T-helper 1 cell treated with Interleukin-12 subunit alpha and Interleukin-12 subunit beta and Interleukin-4 antibody, amounts not matched to agents 30 ng/mL and 1 ng/mL, for 36 hours (primary cell): Measurements from ENCODE around the gene MGLL. TPM values are rescaled to one million over a fixed set of nuclear protein-coding genes. Genes with fewer than 3 reads are reported as not detected.
"Not testable (repeated sequence)": the region's sequence is repeated elsewhere in the genome, so short reads cannot be mapped to it uniquely, and the experiment has no call there.

ENCODE experiments used
- intact Hi-C: fragments of 100-400 bp; cut with micrococcal nuclease; formaldehyde crosslinking; loops from one replicate; pipeline ENCODE4 v1.15.1; 2024
- total RNA-seq: library from RNA; stranded (reverse); gene quantifications from 2 replicates; pipeline ENCODE4 v1.2.3, GENCODE V29; 2022

MGLL gene
- total RNA-seq, 1 donor from 2014 or later, result 1.9 TPM

DNA sequence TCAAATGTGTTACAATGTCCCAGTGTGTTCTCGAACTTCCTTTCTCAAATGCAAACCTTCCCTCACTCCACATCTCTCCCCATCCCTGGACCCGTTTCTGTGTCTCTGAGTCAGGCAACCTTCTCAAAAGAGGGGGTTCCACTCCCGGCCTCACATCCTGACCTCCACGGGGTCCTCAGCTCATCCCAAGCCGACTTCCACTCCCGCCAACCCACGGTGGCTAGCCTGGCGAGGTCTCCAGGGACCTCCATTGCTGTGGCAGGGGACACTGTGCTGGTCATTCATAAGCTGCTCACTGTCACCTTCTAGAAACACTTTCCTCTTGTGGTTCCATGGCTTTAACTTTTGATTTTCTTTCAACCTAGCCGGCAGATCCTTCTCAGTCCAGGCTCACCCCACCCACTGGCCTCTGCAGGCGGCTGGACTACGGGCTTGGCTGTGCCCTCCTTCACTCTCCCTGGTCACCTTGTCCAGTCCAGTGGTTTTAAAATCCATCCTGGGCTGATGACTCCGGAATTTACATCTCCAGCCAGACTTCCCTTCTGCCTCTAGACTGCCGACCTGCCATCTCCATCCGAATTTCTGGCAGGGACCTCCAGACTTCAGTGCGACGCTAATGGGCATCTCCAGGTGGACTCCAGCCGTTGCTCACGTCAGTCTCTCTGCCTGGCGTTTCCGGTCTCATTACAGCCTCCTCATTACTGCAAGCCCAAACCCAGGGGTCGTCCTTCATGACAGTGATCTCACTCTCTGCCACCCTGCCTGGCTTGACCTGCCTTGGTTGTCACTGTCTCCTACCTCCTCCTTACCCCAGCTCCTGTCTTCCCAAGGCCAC lies 129.6 kb downstream of the MGLL start:
- intact Hi-C loops, result no loop called here

DNA sequence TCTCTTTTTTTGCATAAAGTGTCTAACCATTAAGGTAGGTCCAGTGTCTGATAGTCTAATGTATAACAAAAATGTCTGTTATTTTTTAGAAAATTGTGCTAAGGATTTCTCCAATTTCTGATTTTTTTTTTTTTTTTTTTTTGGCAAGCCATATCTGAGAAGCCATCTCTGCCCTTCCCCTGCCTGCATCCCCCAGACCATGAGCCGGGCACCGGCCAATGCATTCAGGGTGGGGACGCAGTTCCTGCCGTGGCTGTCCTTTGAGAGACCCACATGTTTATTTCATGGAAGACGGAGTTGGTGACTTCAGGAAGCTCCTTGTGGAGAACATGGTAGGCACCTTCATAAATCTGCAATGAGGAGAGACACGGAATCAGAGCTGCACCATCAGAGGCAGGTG lies 130.3 kb downstream of the MGLL start:
- intact Hi-C loops, result no loop called here

DNA sequence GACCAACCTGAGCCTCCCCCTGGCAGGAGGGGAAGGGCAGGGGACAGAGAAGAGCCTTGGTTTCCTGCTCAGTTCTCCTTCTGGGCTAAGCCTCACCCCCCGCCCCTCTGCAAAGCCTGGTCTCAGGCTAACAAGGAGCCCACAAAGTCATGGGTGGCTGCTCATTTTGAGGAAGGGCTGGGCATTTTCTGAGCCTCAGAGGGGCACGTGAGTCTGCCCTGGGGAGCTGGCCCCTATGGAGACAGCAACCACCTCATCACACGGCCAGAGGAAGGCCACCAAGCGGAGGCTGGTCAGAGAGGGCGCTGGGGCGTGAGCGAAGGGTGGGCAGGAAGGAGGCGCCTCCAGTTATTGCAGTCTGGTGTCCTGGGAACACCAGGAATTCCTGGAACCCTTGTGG lies 130.8 kb downstream of the MGLL start:
- intact Hi-C loops, result no loop called here

DNA sequence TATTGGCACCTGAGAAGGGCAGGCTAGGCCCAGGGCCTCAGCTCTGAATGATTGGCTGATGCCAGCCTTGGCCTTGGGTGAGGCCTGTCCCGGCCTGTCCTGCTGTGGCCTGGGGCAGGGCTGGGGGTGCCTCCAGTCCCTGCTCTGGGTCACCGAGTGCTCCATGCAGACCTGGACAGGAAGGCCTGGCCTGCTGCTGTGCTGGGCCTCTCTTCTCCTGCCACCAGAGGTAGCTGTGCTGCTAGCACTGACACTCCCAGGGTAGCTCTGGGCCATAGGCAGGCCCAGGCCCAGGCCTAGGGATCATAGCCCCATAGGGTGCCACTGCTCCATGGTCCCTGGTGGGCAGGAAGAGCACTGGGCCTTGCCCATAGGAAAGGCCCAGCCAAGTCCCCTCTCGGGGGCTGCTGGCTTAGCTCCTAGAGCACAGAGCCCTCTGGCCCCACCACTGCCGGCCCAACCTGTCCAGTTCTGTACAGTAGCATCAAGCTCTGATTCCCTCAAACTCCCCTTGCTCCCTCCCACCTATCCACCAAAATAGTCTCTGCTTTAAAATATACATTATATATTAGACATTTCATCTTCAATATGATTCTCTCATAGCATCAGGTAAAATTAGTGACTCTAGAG lies 131.4 kb downstream of the MGLL start:
- intact Hi-C loops, result no loop called here

DNA sequence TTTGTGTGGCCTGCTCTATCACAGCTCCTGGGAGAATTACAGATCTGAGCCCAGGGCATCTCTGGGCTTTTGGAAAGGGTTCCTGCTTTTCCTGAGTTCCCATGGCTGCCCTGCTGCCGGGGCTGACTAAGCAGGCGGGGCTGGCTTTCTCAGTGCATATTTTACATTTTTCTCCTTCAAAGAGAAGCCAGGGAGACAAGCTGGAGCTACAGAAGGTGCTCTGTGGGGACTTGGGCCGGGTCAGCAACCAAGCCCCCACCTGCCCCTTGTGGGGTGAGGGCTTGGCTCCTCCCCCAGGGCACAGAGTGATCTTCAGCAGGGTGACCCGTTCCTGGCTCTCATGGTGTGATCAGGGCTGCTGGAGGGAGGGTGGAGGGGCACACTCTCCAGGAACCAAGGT lies 132.2 kb downstream of the MGLL start:
- intact Hi-C loops, result no loop called here

DNA sequence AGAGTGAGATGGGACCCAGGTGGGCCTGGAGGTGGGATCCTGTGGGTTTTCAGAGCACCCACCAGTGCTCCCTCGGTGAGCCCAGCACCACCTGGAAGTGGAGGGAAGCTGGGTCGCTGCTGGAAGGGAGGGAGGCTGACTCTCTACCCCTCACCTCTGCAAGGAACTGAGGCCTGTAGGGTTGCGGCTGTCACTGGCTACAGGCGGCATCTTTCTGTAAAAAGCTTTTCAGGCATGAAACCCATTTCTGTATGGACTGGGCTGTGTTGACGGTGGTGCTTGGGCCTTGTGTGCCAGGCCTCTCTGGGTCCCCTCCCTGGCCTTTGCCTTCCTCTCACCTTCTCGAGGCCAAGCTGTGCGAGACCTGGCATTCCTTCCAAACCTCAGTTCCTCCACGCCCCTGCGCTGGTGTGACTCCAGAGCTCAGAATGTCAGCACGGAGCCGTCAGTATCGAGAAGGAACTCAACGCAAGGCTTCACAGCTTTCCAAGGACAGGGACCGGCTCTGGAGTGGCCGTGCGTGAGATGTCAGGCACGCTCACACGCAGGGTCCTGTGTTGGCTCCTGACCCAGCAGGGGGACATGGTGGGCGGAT lies 133.0 kb downstream of the MGLL start:
- intact Hi-C loops, result no loop called here

DNA sequence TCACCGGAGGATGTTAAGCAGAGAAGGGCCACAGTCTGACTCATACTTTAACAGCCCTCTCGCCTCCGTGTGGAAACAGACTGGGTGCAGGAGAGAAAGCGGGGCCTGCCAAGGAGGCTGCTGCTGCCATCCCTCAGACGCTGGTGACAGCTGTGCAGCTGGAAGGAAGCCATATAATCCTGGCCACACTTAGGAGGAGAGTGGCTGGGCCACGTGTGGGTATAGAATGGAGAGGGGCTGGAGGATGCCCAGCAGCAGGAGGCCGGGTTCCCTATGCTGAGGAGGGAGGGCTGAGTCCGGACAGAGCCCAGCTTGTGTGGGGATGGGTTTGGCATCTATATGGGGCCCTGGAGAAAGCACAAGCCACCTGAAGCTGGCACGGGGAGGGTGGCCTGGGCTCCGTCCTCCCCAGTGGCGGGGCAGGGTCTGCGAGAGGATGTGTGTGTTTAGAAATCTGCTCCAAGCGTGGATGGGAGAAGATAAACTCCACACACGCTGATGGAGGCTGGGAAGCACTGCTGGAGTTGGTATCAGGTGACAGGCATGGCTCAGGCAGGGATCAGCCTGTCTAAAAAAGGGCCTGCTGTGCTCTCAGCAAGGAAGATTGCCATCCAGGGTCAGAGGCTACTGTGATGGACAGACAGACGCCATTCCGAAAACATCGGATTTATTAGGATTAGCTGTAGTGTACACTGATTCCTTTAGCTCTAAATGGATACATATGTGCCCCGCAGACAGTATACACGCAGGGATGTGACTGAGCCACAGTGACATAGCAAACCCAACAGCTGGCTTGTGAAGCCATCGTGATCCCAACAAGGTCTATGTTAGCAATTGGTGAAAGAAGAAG lies 133.7 kb downstream of the MGLL start:
- intact Hi-C loops, result no loop called here

DNA sequence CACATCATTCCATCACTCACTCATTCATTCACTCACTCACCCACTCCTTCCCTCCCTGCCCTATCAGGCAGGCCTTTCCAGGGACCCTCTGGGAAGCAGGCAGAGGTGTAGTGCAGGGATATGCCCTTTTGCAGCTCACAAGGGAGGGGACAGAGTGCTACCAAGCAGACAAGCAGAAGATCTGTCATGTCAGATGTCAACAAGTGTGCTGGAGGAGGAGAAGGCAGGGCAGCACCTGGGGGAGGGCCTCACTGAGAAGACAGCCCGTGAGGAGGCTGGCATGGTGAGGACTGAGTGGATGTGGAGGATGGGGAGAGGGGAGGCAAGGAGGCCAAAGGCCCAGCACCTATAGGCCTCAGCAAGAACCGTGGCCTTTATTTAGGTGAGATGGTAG lies 134.3 kb downstream of the MGLL start:
- intact Hi-C loops, result no loop called here

DNA sequence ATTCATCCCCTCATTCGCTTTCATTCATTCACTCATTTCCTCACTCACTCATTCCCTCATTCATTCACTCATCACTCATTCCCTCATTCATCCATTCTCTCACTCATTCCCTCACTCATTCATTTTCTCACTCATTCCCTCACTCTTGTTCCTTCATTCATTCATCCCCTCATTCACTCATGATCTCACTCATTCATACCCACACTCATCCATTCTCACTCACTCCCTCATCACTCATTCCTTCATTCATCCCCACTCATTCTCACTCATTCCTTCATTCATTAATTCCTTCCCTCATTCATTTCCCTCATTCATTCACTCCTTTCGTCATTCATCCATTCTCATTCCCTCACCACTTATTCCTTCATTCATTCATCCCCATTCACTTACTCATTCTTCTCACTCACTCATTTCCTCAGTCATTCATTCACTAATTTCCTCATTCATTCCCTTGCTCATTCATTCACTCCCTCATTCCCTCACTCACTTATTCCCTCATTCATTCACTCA lies 135.0 kb downstream of the MGLL start:
- intact Hi-C loops, result no loop called here

DNA sequence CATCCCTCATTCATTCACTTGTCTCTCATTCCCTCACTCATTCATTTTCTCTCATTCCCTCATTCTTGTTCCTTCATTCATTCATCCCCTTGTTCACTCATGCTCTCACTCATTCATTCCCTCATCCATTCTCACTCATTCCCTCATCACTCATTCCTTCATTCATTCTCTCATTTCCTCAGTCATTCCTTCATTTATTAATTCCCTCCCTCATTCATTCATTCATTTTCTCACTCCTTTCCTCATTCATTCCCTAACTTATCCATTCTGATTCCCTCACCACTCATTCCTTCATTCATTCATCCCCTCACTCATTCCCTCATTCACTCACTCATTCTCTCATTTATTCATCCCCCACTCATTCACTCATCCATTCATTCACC lies 135.8 kb downstream of the MGLL start:
- intact Hi-C loops, result no loop called here

DNA sequence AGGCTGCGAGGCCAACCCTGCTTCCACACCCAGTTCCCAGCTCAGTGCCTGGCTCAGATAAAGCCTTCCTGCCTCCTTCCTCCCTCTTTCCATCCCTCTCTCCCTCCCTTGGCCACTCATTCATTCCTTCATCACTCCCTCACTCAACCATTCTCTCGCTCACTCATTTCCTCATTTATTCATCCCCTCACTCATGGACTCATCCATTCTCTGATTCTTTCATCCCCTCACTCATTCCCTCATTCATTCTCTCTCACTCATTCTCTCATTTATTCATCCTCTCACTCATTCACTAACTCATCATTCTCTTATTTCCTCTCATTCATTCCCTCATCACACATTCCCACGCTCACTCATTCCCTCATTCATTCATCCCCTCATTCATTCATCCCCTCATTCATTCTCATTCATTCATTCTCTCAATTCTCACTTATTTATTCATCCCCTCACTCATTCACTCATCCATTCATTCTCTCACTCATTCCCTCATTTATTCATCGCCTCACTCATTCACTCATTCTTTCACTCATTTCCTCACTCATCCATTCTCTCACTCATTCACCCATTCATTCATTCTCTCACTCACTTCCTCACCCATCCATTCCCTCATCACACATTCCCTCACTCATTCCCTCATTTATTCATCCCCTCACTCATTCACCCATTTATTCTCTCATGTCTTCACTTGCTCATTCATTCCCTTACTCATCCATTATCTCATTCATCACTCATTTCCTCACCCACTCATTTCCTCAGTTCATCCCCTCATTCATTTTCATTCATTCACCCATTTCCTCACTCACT lies 136.4 kb downstream of the MGLL start:
- intact Hi-C loops, result no loop called here

DNA sequence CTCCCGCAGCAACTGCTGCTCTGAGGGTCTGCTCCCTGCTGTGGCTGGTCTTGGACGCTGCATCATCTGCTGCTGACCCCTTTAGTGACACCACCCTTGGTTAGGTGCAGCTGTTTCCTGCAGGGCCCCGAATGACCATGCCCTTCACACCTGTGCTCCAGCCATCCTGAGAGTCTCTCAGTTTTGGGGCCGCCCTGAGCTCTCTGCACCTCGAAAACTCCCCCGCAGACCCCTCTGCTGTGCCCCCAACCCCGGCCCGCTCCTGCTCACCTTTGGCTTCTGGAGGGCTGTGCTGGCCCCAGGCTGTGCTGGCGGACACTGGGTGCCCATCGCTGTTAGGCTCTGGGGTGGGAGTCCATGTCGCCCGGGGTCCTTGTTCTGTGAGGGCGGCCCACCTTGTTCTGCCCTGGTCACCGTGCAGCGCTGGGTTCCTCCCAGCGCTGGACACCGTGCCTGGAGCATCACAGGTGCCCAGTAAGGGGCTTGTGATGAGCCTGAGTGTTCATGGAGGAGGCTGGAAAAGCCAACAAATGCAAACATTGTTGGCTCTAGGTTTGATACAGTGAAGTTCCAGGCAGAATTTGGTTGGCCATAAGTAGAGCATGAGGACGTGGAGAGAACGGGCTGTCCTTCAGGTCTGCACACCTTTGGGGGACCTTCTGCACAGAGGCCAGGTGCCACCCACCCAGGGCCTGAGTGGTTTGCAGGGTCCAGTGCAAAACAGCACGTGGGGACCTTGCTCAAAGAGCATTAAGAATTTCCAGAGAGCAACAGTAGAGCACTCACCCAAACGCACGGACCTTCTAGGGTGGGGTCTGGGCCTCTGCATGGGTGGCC lies 137.2 kb downstream of the MGLL start:
- intact Hi-C loops, result no loop called here

DNA sequence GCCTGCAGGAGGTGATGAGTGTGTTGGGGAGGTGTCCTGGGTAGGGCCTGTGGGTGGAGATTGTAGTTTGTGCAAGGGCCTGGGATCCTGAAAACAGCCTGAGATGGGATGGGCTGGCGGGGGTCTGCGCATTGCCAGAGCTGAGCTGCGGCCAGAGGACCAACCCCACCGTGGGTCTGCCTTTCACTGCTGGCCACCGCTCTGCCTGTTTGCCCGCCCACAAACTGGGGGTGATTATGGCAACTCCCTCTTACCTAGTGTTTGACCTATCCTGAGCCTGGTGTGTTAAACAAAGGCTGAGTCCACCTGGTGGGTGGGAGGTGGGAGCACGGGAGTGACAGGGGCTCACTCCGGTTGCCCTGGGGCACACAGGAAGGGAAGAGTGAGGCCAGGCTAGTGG lies 139.8 kb downstream of the MGLL start:
- intact Hi-C loops, result no loop called here

DNA sequence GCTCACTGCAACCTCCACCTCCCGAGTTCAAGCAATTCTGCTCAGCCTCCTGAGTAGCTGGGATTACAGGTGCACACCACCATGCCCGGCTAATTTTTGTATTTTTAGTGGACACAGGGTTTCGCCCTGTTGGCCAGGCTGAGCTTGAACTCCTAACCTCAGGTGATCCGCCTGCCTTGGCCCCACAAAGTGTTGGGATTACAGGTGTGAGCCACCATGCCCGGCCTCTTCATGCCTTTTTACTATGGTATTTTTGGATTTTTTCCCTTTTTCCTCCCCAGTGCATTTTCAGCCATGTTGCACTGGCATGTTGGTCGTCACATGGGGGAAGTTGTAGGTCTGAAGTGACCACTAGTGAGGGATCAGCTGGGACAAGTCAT lies 140.2 kb downstream of the MGLL start:
- intact Hi-C loops, result not testable (repeated sequence)

DNA sequence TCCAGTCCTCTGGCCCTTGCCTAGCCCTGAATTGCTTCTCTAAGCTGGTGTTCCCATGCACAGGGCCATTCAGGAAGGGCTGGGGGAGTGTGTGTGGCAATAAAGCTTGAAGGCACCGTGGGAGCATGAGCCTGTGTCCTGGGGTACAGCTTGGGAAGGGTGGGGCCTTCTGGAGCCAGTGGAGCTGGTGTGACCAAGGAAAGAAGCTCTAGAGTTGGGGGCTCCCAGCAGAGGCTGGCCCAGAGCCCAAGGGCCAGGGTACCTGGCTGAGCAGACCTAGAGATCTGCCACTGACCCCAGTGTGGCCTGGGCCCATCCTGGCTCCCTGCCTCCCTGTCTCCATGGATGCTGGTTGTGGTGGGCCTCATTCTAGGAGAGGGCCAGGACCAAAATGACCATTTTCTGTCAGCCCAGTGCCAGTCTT lies 141.5 kb downstream of the MGLL start:
- intact Hi-C loops, result no loop called here

DNA sequence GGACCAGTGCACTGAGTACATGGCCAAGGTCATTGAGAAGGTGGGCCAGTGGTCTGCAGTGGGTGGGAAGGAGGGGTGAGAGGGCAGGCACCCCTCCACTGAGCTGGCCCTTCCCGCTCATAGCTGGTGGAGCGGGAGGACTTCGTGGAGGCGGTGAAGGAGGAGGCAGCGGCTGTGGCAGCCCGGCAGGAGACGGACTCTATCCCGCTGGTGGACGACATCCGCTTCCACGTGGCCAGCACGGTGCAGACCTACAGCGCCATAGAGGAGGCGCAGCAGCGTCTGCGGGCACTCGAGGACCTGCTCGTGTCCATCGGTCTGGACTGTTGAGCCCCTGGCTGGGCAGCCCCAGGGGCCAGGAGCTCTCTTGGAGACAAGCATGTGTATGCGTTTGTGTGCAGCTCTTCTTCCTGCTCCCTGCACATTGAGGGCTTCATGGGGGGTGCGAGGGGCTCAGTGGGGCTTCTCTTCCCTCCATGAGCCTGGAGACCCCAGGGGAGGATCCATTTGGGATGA lies 142.1 kb downstream of the MGLL start:
- intact Hi-C loops, result no loop called here

DNA sequence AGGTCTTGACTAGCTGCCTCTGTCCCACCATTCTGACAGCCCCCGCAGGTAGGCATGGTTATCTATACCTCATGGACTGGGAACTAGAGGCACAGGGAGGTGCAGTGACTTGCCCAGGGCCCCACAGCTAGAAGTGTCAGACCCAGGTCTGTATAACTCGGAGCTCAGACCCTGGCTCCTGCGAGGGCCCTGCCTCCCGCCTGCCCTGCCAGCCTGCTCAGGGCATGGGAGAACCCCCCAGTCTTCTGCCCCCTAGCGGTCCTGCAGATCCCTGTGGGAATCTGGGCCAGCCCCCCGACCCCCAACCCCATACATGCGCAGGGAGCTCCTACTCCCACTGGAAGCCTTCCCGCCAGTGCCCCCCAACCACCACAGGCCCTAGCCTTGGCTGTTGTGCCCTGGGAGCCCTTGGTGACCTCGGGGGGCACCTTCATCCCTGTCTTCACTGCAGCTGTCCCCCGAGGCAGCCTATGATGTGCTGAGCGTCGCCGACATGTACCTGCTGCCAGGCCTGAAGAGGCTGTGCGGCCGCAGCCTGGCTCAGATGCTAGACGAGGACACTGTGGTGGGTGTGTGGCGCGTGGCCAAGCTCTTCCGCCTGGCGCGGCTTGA lies 142.7 kb downstream of the MGLL start:
- intact Hi-C loops, result loop anchor here (10.0 kb wide), 1 partner anchor 935 kb away; no protein-coding TSS in a partner anchor

DNA sequence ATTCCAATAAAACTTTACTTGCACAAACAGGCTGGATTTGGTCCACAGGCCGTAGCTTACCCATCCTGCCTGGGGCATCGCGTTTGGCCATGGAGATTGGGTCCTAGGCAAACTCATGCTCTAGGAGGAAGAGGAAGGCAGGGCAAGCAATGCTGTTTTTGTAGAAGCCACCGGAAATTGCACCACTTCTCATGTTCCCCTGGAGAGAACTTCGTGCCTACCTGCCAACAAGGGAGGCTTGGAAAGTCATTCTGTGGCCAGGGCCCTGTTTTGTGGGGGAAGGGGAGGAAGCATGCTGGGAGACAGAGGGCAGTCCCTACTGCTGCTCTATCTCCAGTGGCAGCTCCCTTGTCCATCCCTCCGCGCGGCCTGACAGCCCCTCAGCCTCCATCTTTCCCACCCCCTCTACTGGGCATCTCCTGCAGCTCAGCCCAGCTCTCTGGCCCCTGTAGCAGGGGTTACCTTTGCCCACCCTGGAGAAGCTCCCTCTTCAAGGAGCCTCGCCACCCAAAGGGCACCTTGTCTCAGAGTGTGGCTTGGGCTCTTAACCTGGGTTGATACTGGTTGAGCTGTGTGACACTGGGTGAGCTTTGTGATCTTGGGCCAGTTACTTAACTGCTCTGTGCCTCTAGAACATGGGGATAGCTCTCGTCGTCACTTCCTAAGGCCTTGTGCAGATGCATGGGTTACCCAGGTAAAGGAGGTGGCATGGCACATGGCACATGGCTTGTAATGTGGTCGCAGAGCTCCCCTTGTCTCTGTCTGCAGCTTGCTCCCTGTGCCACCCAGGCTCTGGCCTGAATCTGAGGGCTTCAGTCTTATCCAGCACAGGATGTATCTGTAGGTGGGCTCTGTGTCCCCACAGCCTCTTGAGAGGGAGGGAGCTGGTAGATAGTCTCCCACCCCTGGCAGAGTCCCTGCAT lies 143.4 kb downstream of the MGLL start:
- intact Hi-C loops, result loop anchor here (10.0 kb wide), 1 partner anchor 936 kb away; no protein-coding TSS in a partner anchor
